RCC 7860 (cell line): ENCODE measurements around the gene MYO3B.
"Not testable (repeated sequence)": the region's sequence is repeated elsewhere in the genome, so short reads cannot be mapped to it uniquely, and the experiment has no call there.

Source experiments
- DNase-seq: peaks from one replicate; pipeline ENCODE4 v3.0.0-alpha.2; 2015; ENCODE audit warnings: low spot score
- FAIRE-seq: peaks from 2 replicates; lab custom pipeline; 2012; peaks lifted over from hg19 to GRCh38; lab: Jason Lieb, UNC

Gene MYO3B

DNA sequence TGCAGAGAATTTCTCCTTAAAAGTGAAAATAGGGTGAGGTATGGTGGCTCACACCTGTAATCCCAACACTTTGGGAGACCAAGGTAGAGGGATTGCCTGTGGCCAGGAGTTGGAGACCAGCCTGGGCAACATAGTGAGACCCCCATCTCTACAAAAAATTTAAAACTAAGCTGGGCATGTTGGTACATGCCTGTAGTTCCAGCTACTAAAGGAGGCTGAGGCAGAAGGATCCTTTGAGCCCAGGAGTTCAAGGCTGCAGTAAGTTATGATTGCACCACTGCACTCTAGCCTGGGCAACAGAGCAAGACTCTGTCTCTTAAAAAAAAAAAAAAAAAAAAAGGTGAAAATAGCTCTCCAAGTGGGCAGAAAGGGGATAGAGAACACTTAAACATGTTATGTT, 496.3 kb downstream of the MYO3B start:
- FAIRE-seq, DNase-seq: not testable (repeated sequence)

DNA sequence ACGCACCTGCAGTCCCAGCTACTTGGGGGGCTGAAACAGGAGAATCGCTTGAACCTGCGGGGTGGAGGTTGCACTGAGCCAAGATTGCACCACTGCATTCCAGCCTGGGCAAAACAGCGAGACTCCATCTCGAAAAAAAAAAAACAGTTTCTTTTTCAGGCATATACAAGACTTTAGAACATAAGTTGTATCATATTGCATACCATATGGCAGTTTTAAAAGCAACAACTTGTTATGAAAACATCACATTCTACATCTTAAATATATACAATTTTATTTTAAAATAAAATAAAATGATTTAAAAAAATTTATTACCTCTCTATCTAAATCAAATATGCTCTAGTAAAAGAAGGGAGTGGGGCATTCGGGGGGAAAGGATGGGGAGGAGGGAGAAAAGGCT, 497.8 kb downstream of the MYO3B start:
- no peak for DNase-seq
- no peak for FAIRE-seq

GRCh38 chr2:170679607-170680079, 501.7 kb downstream of the MYO3B start:
- no peak for FAIRE-seq
- DNase-seq = no peak

DNA sequence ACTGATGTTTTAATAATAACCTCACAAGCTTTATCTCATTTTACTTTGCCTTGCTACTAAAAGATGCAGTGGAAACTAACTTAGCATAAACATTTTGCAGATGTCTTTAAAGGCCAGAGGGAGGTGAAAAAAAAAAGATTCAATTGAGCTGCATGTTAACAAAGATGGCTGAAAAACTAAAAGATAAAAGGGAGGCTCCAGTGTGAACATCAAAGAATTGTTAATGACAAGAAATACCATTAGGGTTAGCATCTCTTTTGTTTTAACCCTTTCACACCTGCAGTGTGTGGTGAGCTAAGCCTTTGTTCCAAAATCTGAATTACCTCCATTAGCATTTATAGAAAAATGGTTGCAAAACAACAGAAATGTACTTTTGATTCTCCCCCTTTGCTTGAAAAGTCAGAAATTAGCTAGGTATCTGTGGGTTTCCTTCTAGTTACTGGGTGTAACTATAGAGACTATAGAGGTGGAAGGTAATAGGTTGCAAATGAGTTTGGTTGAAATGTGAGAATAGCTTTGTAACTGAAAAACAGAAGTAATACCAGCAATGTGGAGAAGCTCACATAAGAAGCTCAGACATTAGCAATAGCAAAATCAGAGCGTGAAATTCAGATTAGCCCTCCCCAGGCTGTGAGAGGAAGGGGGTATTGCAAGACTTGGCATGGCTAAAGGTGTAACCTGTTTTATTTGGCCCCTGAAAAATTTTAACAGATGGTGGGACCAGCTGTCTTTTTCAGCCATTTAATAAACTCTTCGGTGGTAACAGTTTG, 502.4 kb downstream of the MYO3B start:
- DNase-seq = no peak
- no peak for FAIRE-seq

DNA sequence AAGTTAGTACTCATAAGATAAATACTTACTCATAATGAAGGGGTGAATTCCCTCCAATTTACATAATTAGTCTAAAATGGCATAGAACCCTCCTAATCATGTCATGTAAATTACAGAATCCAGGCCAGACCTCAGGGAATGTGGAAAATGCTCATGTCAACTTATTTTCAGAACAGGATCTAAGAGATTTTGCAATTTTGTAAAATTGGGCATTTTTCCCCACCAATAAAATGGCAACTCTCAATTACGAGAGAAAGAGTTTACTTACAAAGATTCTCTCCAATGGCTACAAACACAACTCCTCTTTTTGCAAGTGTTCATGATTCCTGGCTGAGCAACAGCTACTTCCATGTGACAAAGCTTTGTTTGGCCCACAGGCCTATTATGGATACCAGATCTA, 503.4 kb downstream of the MYO3B start:
- DNase-seq (no peak), FAIRE-seq (no peak)

GRCh38 chr2:170685591-170685990, 507.6 kb downstream of the MYO3B start:
- FAIRE-seq (no peak), DNase-seq (no peak)

- DNase-seq (no peak), FAIRE-seq (no peak)
Measured at GRCh38 chr2:170689481-170689880, 511.5 kb downstream of the MYO3B start.

- DNase-seq = no peak
- no peak for FAIRE-seq
Measured at GRCh38 chr2:170690640-170691039, 512.7 kb downstream of the MYO3B start.

DNA sequence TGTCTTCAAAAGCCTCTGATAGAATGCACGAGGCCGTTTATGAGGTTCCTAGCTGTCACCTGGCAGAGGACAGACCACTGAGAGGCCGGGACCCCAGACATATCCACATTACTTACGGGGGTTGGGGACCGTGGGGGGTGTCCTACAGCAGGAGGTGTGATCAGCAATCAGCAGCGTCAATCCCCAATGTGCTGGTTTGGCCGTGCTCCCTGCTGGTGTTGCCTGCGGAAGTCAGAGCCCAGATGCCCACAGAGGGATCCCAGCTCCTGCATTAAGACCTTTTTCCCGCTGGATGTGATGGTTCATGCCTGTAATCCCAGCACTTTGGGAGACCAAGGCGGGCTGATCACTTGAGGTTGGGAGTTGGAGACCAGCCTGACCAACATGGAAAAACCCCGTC, 516.4 kb downstream of the MYO3B start:
- DNase-seq (no peak), FAIRE-seq (no peak)

GRCh38 chr2:170695521-170696410, 517.8 kb downstream of the MYO3B start:
- DNase-seq (no peak), FAIRE-seq (no peak)

GRCh38 chr2:170696948-170697347, 519.0 kb downstream of the MYO3B start:
- DNase-seq (no peak), FAIRE-seq (no peak)

GRCh38 chr2:170701011-170701410, 523.1 kb downstream of the MYO3B start:
- no peak for DNase-seq

DNA sequence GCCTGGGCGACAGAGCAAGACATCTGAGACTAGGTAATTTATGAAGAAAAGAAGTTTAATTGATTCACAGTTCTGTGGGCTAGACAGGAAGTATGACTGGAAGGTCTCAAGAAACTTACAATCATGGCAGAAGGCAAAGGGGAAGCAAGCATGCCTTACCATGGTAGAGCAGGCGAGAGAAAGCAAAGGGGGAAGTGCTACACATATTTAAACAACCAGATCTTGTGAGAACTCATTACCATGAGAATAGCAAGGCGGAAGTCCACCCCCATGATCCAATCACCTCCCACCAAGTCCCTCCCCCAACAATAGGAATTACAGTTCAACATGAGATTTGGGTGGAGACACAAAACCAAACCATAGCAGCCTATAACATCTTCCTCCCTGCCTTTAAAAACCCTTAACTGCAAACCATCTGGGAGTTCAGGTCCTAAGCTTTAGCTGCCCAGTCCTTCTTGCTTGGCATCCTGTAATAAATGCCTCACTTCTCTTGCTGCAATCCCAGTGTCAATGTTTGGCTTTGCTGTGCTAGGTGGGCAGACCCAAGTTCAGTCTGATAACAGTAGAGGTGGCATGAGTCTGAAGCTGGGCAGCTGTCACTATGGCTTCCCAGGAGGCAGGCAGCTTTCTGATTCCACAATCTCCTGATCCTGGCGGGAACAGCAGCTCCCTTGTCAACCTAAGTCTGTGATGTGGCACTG, 526.0 kb downstream of the MYO3B start:
- no peak for DNase-seq
- no peak for FAIRE-seq

More at GRCh38 chr2:170701011-170701410, 523.1 kb downstream of the MYO3B start:
- FAIRE-seq = no peak
